ENCODE results near the gene TEX10.

TEX10 gene

GRCh38 chr9:100285080-100285479 is 67.7 kb downstream of the TEX10 start:
- in situ Hi-C loops (cut with MboI; ENCODE audit: low sequenced_read_pairs, unreplicated experiment), result no loop called here
- no peak for DNase-seq (ENCODE audit: low spot score)
- TF ChIP-seq CTCF (IDR thresholded peaks at IDR 0.05; ENCODE audit: borderline replicate concordance, control extremely low read depth, extremely low read depth, insufficient read depth, missing control alignments), result no peak

GRCh38 chr9:100284247-100284646 is 68.5 kb downstream of the TEX10 start:
- no peak for DNase-seq (ENCODE audit: low spot score)
- in situ Hi-C loops (cut with MboI; ENCODE audit: low sequenced_read_pairs, unreplicated experiment), result no loop called here
- TF ChIP-seq CTCF (IDR thresholded peaks at IDR 0.05; ENCODE audit: borderline replicate concordance, control extremely low read depth, extremely low read depth, insufficient read depth, missing control alignments), result no peak

DNA sequence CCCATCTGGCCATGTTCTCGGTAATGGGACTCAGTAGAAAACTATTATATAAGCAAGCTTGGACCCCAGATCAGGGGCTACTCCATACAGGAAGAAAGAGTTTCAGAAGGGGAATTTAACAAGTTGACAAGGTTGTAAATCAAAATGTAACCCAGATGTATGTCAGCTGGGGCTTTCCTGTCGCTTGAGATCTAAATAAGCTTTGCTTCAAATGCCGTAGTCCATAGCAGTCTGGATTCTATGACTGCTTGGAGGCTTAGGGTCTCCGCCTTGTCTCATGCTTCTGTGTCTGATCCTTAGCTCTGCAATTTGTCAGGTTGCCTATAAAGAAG is 70.4 kb downstream of the TEX10 start:
- no peak for DNase-seq (ENCODE audit: low spot score)
- in situ Hi-C loops (cut with MboI; ENCODE audit: low sequenced_read_pairs, unreplicated experiment), result no loop called here
- TF ChIP-seq CTCF (IDR thresholded peaks at IDR 0.05; ENCODE audit: borderline replicate concordance, control extremely low read depth, extremely low read depth, insufficient read depth, missing control alignments), result no peak

- no peak for TF ChIP-seq CTCF (IDR thresholded peaks at IDR 0.05; ENCODE audit: borderline replicate concordance, control extremely low read depth, extremely low read depth, insufficient read depth, missing control alignments)
- in situ Hi-C loops (cut with MboI; ENCODE audit: low sequenced_read_pairs, unreplicated experiment), result no loop called here
- no peak for DNase-seq (ENCODE audit: low spot score)
Measured at GRCh38 chr9:100281676-100282387, 70.9 kb downstream of the TEX10 start.

GRCh38 chr9:100281066-100281465 is 71.7 kb downstream of the TEX10 start:
- in situ Hi-C loops (cut with MboI; ENCODE audit: low sequenced_read_pairs, unreplicated experiment), result no loop called here
- no peak for DNase-seq (ENCODE audit: low spot score)
- TF ChIP-seq CTCF (IDR thresholded peaks at IDR 0.05; ENCODE audit: borderline replicate concordance, control extremely low read depth, extremely low read depth, insufficient read depth, missing control alignments), result no peak

DNA sequence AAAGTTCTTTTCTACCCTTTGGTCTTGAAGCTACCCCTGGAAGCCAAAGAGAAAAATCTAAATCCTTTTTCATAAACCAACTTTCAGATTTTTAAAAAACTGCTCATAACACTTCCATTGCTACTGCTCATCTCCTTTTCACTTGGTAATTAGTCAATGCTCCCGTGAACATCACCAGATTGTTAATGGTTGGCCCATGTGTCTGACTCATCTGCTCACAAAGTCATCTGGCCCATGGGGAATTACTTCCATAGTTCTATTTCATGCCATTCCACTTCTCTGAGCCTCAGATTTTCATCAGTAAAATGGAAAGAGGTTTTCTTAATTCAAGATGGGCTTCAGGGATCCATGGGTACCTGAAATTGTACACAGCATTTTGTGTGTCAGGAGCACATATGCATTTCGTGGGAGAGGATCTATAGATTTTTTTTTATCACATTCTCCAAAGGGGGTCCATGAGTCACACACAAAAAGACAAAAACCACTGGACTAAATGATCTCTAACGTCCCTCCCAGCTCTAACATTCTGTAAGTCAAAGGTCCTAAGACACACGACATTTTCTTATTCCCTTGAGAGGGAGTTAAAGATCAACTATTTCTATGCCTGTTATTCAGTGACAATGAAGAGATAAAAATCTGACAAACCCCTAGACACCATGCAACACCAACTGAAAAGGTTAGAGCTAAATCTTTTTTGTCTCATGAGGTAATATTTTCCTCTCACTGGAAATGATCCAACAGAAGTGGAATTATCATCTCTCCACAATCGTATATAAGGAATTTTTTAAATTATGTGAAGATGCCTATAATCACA is 75.4 kb downstream of the TEX10 start:
- no peak for TF ChIP-seq CTCF (IDR thresholded peaks at IDR 0.05; ENCODE audit: borderline replicate concordance, control extremely low read depth, extremely low read depth, insufficient read depth, missing control alignments)
- in situ Hi-C loops (cut with MboI; ENCODE audit: low sequenced_read_pairs, unreplicated experiment), result no loop called here

More for the DNA sequence above, 75.4 kb downstream of the TEX10 start:
- no peak for DNase-seq (ENCODE audit: low spot score)

Data from GM13976 (cell line).